ENCODE results near the gene COA1. TPM values are rescaled to one million over a fixed set of nuclear protein-coding genes. Genes with fewer than 3 reads are reported as not detected.

Gene COA1
- total and polyA plus RNA-seq, 9 of the 15 experiments (the other 6 are each of a cell fraction or from before 2014, with no cell fraction given): 98.9 to 463 (median 181) TPM

- H3K36me3 ChIP-seq (ENCODE audit: control insufficient read depth, insufficient read depth, low read length): peaks cover 82% of the 10 kb centered on the region
- TF ChIP-seq TEAD2 (tag; IDR thresholded peaks at IDR 0.05): no peak
- no peak for TF ChIP-seq HINFP (tag; conservative IDR thresholded peaks at IDR 0.05; ENCODE audit: low read depth)
- no peak for TF ChIP-seq CBX2 (IDR thresholded peaks at IDR 0.05; ENCODE audit: insufficient read depth, low read length, poor library complexity, severe bottlenecking)
- TF ChIP-seq RUNX1 (IDR thresholded peaks at IDR 0.05; ENCODE audit: low read depth): no peak
- TF ChIP-seq BHLHE40 (IDR thresholded peaks at IDR 0.05; ENCODE audit: low read length): no peak
- no peak for TF ChIP-seq ZBTB34 (CRISPR knock-in tag; IDR thresholded peaks at IDR 0.05)
- TF ChIP-seq, protein P1, sequence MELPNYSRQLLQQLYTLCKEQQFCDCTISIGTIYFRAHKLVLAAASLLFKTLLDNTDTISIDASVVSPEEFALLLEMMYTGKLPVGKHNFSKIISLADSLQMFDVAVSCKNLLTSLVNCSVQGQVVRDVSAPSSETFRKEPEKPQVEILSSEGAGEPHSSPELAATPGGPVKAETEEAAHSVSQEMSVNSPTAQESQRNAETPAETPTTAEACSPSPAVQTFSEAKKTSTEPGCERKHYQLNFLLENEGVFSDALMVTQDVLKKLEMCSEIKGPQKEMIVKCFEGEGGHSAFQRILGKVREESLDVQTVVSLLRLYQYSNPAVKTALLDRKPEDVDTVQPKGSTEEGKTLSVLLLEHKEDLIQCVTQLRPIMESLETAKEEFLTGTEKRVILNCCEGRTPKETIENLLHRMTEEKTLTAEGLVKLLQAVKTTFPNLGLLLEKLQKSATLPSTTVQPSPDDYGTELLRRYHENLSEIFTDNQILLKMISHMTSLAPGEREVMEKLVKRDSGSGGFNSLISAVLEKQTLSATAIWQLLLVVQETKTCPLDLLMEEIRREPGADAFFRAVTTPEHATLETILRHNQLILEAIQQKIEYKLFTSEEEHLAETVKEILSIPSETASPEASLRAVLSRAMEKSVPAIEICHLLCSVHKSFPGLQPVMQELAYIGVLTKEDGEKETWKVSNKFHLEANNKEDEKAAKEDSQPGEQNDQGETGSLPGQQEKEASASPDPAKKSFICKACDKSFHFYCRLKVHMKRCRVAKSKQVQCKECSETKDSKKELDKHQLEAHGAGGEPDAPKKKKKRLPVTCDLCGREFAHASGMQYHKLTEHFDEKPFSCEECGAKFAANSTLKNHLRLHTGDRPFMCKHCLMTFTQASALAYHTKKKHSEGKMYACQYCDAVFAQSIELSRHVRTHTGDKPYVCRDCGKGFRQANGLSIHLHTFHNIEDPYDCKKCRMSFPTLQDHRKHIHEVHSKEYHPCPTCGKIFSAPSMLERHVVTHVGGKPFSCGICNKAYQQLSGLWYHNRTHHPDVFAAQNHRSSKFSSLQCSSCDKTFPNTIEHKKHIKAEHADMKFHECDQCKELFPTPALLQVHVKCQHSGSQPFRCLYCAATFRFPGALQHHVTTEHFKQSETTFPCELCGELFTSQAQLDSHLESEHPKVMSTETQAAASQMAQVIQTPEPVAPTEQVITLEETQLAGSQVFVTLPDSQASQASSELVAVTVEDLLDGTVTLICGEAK (IDR thresholded peaks at IDR 0.05): no peak
- TF ChIP-seq, protein P1 (CRISPR knock-in tag; IDR thresholded peaks at IDR 0.05): no peak
- TF ChIP-seq TOE1 (IDR thresholded peaks at IDR 0.05; ENCODE audit: borderline replicate concordance): no peak
- no peak for TF ChIP-seq TOE1 (CRISPR knock-in tag; IDR thresholded peaks at IDR 0.05; ENCODE audit: borderline replicate concordance, low read depth)
- TF ChIP-seq FOXJ3 (CRISPR knock-in tag; IDR thresholded peaks at IDR 0.05): no peak
- no peak for TF ChIP-seq CBFA2T3 (IDR thresholded peaks at IDR 0.05)
Observed at GRCh38 chr7:43640679-43641078, 88.6 kb downstream of the COA1 start.

More at GRCh38 chr7:43640679-43641078, 88.6 kb downstream of the COA1 start:
- Histone ChIP-seq H4K20me1 (replicated peaks; ENCODE audit: control insufficient read depth, insufficient read depth, low read length) (no peaks in the 10 kb centered on the region; the same call in 1 of the 2 replicates), H2AFZ (ENCODE audit: low read depth, low read length) (no peak overlapping the region), H3K9me3 (replicated peaks; ENCODE audit: control insufficient read depth, insufficient read depth, low read depth, low read length) (no peaks in the 10 kb centered on the region), H3K9ac (ENCODE audit: insufficient read depth in 1 of 2, low read depth in 2 of 2, low read length in 2 of 2) (no peak overlapping the region), H3K27me3 (ENCODE audit: control insufficient read depth in 2 of 2, insufficient read depth in 2 of 2, low read length in 2 of 2) (no peaks in the 10 kb centered on the region), H3K4me3 (no peak overlapping the region), H3K79me2 (ENCODE audit: control insufficient read depth, insufficient read depth, low read length) (no peaks in the 10 kb centered on the region), H3K4me1 (replicated peaks in 1 of 2; ENCODE audit: control insufficient read depth in 2 of 2, insufficient read depth in 2 of 2, low read length in 2 of 2) (no peaks in the 10 kb centered on the region), H3K27ac (ENCODE audit: extremely low read depth, low read depth, low read length) (no peak overlapping the region), H3K4me2 (ENCODE audit: insufficient read depth, low read length) (no peak overlapping the region), H3K9me1 (ENCODE audit: control insufficient read depth, insufficient read depth, low read length) (no peaks in the 10 kb centered on the region)
- in situ Hi-C loops (cut with MboI): no loop called here
- ATAC-seq: no peak
- intact Hi-C loops (cut with micrococcal nuclease): no loop called here
- BruUV-seq (replicated peaks): no TSS peak
- ChIA-PET POLR2A (interaction anchor here (1.1 kb wide), 1 partner anchor 10 kb away, joined by 5 read pairs; no protein-coding TSS in a partner anchor), CTCF (ENCODE audit: low intra/inter-chr PET ratio) (no interaction called here)
- no peak for DNase-seq (ENCODE audit: extremely low read depth in 1 of 4, low spot score in 3 of 4)
- 98% methylated on average over 3 of the region's 3 CpGs for WGBS (ENCODE audit: insufficient coverage, low coverage, missing lambda C conversion rate)
- FAIRE-seq: no peak
